Osteocyte (in vitro differentiated cells): ENCODE data around the gene NCK1. TPM values are rescaled to one million over a fixed set of nuclear protein-coding genes. Genes with fewer than 3 reads are reported as not detected.

Source experiments
- DNase-seq: peaks from one replicate; pipeline ENCODE4 v3.0.0; 2021; ENCODE audit warnings: mixed read lengths; ENCODE audit not compliant: unreplicated experiment; ENCODE audit errors: extremely low spot score
- H3K27ac Mint-ChIP-seq: one replicate; pipeline ENCODE4 v1.8.0; 2021; ENCODE audit warnings: mild to moderate bottlenecking, mixed read lengths; ENCODE audit not compliant: unreplicated experiment
- H3K27me3 Mint-ChIP-seq: one replicate; pipeline ENCODE4 v1.8.0; 2021; ENCODE audit warnings: mixed read lengths; ENCODE audit not compliant: unreplicated experiment
- H3K36me3 Mint-ChIP-seq: one replicate; pipeline ENCODE4 v1.8.0; 2021; ENCODE audit warnings: mixed read lengths; ENCODE audit not compliant: unreplicated experiment
- H3K4me1 Mint-ChIP-seq: one replicate; pipeline ENCODE4 v1.8.0; 2021; ENCODE audit warnings: mixed read lengths; ENCODE audit not compliant: unreplicated experiment
- H3K4me3 Mint-ChIP-seq: one replicate; pipeline ENCODE4 v1.8.0; 2021; ENCODE audit warnings: mild to moderate bottlenecking, moderate library complexity, mixed read lengths; ENCODE audit not compliant: unreplicated experiment
- H3K9me3 Mint-ChIP-seq: one replicate; pipeline ENCODE4 v1.8.0; 2021; ENCODE audit warnings: mixed read lengths; ENCODE audit not compliant: unreplicated experiment
- CTCF ChIP-seq: fragments of 200-600 bp; sonication (generic); IDR thresholded peaks from 2 replicates; pipeline ENCODE4 v1.5.0; 2021; ENCODE audit warnings: antibody characterized with exemption, mild to moderate bottlenecking, moderate library complexity
- total RNA-seq: library from RNA; stranded (reverse); gene quantifications from 2 replicates; pipeline ENCODE4 v1.2.1, GENCODE V29; 2021

The NCK1 gene
- total RNA-seq, 1 donor from 2014 or later: 38.6 TPM

- H3K9me3 Mint-ChIP-seq: peaks cover 22% of the 10 kb centered on the region
- no peak overlapping the region for H3K27ac Mint-ChIP-seq
- no peak overlapping the region for H3K4me3 Mint-ChIP-seq
- no peaks in the 10 kb centered on the region for H3K27me3 Mint-ChIP-seq
- no peak for TF ChIP-seq CTCF
- H3K4me1 Mint-ChIP-seq: no peaks in the 10 kb centered on the region
- no peak for DNase-seq
- peaks cover 3% of the 10 kb centered on the region for H3K36me3 Mint-ChIP-seq
These were observed 112.7 kb downstream of the NCK1 start for GRCh38 chr3:136974670-136975069.

GRCh38 chr3:136979204-136979603 lies 117.2 kb downstream of the NCK1 start:
- Mint-ChIP-seq H3K27me3 (no peaks in the 10 kb centered on the region), H3K9me3 (peaks cover 9% of the 10 kb centered on the region), H3K4me3 (no peak overlapping the region), H3K36me3 (peaks cover 3% of the 10 kb centered on the region), H3K27ac (no peak overlapping the region), H3K4me1 (no peaks in the 10 kb centered on the region)
- DNase-seq: no peak
- TF ChIP-seq CTCF: no peak

GRCh38 chr3:136979684-136980083 lies 117.7 kb downstream of the NCK1 start:
- Mint-ChIP-seq H3K27me3 (no peaks in the 10 kb centered on the region), H3K9me3 (peaks cover 4% of the 10 kb centered on the region), H3K4me3 (no peak overlapping the region), H3K4me1 (no peaks in the 10 kb centered on the region), H3K27ac (no peak overlapping the region), H3K36me3 (peaks cover 3% of the 10 kb centered on the region)
- no peak for DNase-seq
- no peak for TF ChIP-seq CTCF

- no peak for TF ChIP-seq CTCF
- DNase-seq: no peak
- H3K36me3 Mint-ChIP-seq: no peaks in the 10 kb centered on the region
- no peaks in the 10 kb centered on the region for H3K9me3 Mint-ChIP-seq
- no peak overlapping the region for H3K27ac Mint-ChIP-seq
- peaks cover 3% of the 10 kb centered on the region for H3K4me1 Mint-ChIP-seq
- no peak overlapping the region for H3K4me3 Mint-ChIP-seq
- no peaks in the 10 kb centered on the region for H3K27me3 Mint-ChIP-seq
These were observed 120.0 kb downstream of the NCK1 start for GRCh38 chr3:136982033-136982432.

- no peaks in the 10 kb centered on the region for H3K9me3 Mint-ChIP-seq
- H3K36me3 Mint-ChIP-seq: no peaks in the 10 kb centered on the region
- no peak for TF ChIP-seq CTCF
- H3K27me3 Mint-ChIP-seq: no peaks in the 10 kb centered on the region
- H3K4me1 Mint-ChIP-seq: peaks cover 3% of the 10 kb centered on the region
- H3K27ac Mint-ChIP-seq: no peak overlapping the region
- no peak overlapping the region for H3K4me3 Mint-ChIP-seq
- no peak for DNase-seq
These were observed 120.6 kb downstream of the NCK1 start for GRCh38 chr3:136982520-136983138.
